ENCODE measurements around the gene PLCD3.
A peak's percentile ranks its signal among the peaks of the same experiment; 100 is the strongest.

Gene PLCD3

DNA sequence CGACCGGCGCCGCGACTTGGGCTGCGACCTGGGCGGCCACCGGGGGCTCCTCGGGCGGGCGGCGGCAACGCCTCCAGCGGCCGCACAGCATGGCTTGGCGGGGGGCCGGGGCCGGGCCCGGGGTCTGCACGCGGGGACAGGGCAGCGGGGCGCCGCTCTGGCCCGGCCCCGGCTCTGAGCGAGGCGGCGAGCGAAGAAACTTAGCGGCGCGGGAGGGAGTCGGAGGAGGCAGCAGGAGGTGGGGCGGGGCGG is at the start of gene PLCD3:
Gene PLCD3, minus strand, starts transcription at position 196 of the 252 bp plus-strand sequence. Its CDS starts 105 bp downstream, at position 91.
- DNase-seq = no peak

DNA sequence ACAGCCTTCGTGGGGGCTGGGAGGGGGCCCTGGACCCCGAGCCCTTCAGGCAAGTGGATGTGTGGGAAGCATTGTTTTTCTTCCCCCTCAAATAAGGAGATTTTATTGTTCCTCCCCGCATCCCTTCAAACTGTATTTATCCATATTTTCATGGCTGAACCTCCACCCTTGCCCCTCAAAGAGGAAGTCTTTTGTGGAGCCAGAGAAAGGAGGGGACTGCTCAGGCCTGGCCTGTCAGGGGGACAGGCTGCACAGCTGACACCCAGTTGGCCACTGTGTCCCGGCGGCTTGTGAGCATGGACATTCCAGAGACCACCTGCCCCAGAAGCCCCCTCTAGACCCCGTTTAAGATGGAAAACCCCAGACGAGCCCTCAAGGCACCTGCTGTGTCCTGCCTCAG is 45.2 kb upstream of the PLCD3 start:
- no peak for DNase-seq

DNA sequence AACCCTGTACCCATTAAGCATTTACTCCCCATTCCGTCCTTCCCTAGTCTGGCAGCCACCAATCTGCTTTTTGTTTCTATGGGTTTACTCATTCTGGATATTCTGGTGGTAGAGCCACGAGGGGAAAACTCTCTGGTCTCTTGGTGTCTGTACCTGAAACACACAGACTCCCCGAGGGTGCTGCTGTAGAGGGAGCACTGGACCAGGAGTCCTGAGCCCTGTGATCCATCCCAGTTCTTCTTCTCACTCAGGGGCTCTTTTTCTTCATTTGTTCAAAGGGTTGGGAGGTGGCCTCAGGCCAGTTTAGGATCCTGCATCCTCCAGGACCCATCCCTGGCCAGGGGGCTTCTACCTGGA is 43.4 kb upstream of the PLCD3 start:
- DNase-seq = no peak

- peak; percentile 53 for DNase-seq
Observed at GRCh38 chr17:45172541-45173286, 40.4 kb upstream of the PLCD3 start.

- no peak for DNase-seq
Observed at GRCh38 chr17:45172232-45172540, 39.9 kb upstream of the PLCD3 start.

DNA sequence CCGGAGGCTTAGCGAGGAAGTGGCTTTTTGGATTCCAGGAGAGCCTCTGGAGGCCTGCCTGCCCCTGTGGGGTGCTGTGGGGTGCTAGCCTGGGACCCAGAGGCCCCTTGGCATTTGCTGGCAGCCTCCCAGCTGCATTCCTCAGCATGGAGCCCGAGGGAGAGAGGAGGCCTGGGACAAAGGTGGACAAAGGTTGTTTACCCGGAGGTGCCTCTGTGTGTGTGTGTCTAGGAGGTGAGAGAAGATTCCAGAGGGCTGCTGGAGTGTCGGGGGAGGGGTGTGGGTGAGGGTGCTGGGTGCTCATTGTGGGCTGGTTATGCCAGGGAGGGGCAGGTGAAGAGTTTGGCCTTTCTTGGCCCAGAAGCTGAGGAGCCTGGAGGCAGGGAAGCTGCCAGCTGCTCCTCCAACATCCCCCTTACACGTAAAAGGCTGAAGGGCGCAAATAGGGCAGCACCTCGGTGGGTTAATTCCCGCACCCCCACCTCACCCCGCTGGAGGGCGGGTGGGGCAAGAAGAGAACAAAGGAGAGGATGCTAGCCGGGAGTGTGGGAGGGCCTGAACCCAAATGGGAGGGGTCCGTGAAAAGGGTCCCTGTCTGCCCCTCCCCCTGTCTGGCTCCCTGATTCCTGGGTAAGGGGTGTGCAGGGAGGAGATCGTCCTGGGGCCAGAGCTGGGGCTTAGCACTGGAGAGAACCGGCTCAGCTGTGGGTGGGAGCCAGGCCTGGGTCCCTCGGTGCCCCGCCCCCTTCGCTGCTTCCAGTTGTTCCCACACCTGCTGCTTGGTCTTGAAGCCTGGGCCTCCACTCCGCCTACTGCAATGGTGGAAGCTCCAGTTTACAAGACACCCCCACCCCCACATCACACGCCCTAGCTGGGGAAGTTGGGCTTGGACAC is 39.3 kb upstream of the PLCD3 start:
- DNase-seq = no peak

DNA sequence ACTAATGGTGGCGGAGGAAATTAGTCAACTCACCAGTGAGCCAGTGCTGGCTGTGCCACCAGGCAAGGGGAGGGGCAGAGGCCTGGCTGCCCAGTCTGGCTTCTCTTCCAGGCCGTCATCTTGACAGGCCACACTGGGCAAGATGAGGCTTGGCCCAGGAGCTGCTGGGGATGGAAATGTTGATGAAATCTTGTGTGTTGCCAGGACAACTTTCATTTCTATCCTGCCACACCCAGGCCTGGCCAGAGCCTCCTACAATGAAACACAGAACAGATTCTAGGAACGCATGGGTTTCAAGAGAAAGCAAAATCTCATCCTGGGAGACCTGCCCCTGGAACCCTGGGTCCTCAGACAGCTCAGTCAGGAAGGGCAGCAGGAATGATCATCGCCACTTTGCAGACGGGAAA is 38.6 kb upstream of the PLCD3 start:
- DNase-seq = no peak

DNA sequence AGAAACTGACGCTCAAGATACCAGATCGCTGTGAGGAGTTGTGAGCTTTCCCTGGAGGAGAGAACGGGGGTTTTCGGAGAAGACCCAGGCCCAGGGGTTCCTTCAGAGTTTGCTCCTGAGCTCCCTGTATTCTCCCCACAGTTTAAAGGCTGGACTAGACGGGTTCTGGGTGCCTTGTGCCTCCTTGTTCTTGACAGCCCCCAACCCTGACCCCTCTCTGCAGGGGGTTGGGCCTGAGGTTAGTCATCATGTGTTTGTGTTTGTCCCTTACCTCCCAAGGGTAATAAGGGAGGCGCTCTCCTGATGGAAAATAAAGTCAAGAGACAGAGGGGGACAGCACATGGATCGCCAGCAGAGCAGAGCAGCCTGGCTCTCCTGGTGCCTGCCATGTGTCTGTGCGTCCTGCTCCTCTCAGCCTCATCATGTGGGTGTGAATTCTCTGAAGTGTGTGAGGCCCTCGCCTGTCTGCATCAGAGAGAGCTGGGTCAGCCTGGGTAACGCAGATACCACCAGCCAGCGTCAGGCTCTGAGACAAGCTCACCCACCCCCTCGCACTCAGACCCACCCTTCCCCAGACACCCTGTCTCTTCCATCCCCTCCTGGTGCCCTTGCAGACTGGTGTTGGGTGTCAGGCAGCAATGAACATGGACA is 38.1 kb upstream of the PLCD3 start:
- DNase-seq = no peak

DNA sequence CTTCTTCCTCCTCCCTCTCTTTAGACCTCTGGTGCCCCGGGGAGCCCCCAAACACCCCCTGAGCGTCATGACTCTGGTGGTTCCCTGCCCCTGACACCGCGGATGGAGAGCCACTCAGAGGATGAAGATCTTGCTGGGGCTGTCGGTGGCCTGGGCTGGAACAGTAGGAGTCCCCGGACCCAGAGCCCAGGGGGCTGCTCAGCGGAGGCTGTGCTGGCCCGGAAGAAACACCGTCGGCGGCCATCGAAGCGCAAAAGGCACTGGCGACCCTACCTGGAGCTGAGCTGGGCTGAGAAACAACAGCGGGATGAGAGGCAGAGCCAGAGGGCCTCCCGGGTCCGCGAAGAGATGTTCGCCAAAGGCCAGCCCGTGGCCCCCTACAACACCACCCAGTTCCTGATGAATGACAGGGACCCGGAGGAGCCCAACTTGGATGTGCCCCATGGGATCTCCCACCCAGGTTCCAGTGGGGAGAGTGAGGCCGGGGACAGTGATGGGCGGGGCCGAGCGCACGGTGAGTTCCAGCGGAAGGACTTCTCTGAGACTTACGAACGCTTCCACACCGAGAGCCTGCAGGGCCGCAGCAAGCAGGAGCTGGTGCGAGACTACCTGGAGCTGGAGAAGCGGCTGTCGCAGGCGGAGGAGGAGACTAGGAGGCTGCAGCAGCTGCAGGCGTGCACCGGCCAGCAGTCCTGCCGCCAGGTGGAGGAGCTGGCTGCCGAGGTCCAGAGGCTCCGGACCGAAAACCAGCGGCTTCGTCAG is 36.9 kb upstream of the PLCD3 start:
- no peak for DNase-seq

- DNase-seq = no peak
Observed at GRCh38 chr17:45164734-45165269, 32.5 kb upstream of the PLCD3 start.

GRCh38 chr17:45162025-45162687 is 29.8 kb upstream of the PLCD3 start:
- DNase-seq = no peak

DNA sequence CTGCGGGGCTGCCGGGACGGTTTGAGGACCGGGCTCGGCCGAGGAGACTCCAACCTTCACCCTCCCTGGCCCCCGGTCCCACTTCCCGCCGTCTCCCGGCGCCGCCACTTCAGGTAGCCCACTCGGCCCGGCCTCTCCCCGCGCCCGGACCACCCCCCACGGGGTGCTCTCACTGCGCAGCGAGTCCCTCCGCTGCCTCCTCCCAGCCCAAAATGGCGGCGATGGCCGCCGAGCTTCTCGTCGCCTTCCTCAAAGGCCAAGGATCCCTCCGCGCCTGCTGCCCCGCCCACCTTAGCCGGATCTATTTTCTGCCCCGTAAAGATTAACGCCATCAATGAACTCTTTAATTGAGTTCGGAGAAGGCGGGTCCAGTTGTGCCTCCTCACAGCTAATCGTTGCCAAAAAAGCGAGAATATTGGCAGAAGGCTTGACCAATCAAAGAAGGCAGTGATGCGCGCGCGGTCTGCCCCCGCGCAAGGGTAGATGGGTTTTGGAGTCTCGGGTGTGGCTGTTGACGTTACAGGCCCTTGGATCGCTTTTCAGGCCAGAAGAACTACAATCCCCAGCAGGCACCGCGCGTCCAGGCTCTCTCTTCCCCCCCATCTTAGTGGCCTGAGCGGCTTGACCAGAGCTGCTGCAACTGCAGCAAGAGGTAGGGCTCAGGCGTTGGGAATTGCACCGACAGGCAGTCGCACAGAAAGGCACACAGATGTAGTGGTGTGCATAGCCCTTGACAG is 29.1 kb upstream of the PLCD3 start, which contains the start of gene HEXIM2:
Gene HEXIM2, plus strand, starts transcription at position 588 of the 737 bp plus-strand sequence. CDS start 919 bp downstream, outside the sequence.
- peak; percentile 98 for DNase-seq

DNA sequence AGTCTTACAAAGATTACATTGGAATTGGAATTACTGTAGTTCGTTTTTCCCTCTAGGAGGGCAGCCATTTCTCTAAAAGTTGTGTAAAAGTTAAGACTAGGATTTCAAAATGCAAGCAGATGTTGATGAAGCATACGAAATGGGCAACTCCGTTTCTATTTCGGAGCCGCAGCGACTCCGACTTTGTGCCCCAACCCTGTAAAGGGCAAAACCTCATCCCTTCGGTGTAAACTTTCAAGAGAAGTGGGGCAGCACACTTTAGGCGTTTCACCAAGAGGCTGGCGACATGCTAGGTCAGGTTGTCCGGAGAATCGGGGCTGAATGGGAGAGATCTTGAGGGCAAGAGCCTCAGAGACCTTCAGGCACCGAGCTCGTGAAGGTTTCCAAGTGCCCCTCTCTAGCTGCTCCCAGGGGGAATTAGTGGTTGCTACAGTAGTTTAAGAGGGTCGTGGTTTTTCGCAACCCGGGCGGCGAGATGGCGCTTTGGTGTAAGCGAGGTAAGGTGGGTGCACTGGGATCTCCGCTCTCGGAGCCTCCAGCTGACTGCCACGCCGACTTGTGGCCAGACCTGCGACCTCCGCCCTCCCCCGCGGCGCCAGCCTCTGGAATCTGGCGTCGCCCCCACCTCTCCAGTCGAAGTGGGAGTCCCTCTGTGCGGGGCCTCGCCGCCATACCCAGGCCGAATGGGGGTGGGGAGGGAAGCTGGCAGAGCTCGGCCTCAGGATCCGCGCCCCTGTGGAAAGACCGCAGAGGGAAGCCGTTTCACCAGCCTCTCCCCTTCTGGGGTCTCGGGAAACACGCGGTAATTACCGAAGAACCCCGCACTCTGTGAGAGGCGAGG is 28.4 kb upstream of the PLCD3 start:
- peak; percentile 59 for DNase-seq

DNA sequence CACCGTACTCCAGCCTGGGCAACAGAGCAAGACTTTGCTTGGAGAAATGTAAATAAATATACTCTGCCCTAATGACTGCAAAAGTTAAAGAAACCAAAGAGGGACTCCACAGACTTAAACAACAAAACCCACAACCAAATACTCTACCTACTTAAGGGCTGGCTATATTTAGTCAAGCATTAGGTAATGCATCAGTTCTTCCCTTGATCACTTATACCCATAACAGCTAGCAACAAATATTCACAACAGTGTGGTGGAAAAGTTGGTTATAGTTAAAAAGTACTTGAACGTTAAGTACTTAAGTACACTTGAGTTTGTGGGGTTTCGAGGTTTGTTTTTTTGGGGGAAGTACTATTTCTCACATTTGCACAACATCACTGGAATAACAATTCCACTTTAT is 23.9 kb upstream of the PLCD3 start:
- no peak for DNase-seq

DNA sequence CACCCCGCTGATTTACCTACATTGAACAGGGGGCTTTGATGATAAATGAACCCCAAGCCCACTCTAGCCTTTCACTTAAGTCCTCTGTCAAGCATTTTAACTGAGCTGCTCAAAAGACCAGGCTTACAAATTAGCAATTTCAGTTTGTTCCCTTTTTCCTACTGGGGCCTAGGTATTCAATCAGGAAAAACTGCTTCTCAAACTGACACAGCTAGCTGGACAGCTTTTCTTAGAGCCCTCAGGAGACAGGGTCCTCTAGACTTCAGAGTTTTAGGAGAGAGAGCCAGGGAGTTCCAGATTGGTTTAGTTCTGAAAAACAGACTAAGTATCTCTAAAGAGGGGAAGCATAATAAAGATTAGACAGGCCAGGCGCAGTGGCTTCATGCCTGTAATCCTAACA is 23.2 kb upstream of the PLCD3 start:
- DNase-seq = no peak

GRCh38 chr17:45155029-45155428 is 22.7 kb upstream of the PLCD3 start:
- DNase-seq = no peak

GRCh38 chr17:45150911-45151809 is 18.8 kb upstream of the PLCD3 start:
- no peak for DNase-seq

DNA sequence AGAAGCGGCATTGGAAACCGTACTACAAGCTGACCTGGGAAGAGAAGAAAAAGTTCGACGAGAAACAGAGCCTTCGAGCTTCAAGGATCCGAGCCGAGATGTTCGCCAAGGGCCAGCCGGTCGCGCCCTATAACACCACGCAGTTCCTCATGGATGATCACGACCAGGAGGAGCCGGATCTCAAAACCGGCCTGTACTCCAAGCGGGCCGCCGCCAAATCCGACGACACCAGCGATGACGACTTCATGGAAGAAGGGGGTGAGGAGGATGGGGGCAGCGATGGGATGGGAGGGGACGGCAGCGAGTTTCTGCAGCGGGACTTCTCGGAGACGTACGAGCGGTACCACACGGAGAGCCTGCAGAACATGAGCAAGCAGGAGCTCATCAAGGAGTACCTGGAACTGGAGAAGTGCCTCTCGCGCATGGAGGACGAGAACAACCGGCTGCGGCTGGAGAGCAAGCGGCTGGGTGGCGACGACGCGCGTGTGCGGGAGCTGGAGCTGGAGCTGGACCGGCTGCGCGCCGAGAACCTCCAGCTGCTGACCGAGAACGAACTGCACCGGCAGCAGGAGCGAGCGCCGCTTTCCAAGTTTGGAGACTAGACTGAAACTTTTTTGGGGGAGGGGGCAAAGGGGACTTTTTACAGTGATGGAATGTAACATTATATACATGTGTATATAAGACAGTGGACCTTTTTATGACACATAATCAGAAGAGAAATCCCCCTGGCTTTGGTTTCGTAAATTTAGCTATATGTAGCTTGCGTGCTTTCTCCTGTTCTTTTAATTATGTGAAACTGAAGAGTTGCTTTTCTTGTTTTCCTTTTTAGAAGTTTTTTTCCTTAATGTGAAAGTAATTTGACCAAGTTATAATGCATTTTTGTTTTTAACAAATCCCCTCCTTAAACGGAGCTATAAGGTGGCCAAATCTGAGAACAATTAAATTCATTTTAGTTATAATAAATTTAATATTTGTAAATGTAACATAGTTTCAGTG is 17.7 kb upstream of the PLCD3 start:
- DNase-seq = no peak
